Hair follicular keratinocyte (primary cell): ENCODE data around the gene ALOX12B. TPM values are rescaled to one million over a fixed set of nuclear protein-coding genes. Genes with fewer than 3 reads are reported as not detected.

Source experiments
- total RNA-seq: library from RNA; depleted of rRNA; stranded (reverse); fragments of >200 nt; gene quantifications from 2 replicates; pipeline ENCODE4 v1.2.3, GENCODE V29; 2015

The ALOX12B gene
- 0.15 and 2.7 TPM in 2 replicates for total RNA-seq

DNA sequence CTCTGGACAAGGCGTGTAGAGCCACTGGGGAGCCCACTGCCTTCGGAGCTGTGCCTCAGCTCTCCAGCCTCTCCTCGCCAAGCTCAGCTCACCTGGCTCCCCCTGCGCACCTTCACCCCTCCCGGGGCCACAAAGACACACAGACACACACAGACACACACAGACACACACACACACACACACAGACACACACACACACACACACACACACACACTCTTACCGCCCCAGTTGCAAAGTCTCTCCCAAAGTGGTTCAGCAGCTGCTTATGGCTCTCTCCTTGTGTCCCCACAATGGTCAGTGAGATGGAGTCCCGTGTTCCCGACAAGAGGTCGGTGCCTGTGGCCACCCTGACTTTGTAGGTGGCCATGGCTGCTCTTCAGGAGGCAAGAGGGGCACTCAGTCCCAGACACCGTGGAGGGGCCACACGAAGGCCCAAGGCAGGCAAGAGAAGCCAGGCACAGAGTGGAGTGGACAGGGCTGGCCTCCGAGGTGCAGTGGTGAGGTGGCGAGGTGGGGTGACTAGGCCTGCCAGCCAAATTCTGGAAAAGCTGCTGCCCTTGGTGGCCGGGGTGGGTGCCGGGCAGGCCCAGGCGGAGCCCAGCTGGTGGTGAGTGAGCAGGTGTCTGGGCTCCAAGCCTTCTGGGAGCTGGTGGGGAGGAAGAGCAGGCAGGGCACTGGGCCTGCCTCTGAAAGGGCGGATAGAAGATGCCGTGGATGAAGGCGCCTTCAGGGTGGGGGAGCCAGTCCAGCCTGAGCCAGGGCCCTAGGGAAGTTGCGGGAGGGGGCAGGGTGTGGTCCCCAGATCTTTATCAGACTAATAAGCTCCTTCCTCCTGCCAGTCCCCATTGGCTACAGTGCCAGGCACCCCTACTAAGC, at the start of gene ALOX12B:
TSS of gene ALOX12B (minus strand) at position 642 of the 877 bp plus-strand sequence. CDS start at position 368, 274 bp downstream.

GRCh38 chr17:8123695-8124349, 36.3 kb upstream of the ALOX12B start, which contains the start of gene HES7:
HES7 (minus strand) TSS chr17:8124106; CDS start chr17:8124084, 22 bp downstream.

DNA sequence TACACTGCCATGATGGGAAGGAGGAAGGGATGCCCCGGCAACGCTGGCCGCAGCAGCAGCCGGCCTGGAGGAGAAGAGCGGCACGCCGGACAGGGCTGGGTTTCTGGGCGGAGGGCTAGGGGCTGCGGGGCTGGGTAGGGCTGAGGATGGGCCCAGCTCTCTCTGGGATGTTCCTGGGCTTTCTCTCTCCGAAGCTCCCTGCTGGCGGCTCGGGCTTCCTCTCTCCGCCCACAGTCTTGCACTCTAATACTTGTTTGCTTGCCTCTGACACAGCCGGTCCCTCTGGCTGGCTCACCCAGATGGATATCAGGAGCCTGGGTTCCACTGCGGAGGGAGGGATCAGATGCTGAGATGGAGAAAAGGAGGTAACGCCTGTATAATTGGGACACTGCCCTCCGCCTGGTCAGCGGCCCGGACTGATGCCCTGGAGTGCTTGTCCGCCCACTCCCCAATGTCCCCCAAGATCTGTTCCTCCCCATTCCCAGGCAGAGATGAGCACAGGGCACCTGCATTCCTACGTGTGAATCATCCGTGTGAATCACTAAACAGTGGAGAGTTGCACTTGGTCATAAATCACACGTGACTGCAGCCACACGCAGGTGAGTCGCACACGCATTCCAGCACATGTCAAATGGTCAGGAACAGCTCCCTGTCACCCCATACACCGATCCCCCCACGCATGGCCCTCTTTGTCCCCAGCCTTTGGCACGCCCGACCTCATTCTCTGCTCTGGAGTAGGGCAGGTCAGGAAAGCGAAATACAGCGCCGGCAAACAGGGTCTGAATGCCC, 30.7 kb upstream of the ALOX12B start, which contains the start of gene ALOXE3:
TSS of gene ALOXE3 (minus strand) at position 535 of the 789 bp plus-strand sequence. CDS start at position 11, 524 bp downstream.

GRCh38 chr17:8038954-8039610, 48.4 kb downstream of the ALOX12B start, which contains the start of gene ALOX15B:
ALOX15B (plus strand) TSS chr17:8039059; CDS start chr17:8039156, 97 bp downstream.

Other genes with a start within 250 kb of the ALOX12B start
- 0.23 TPM in 1 of 2 replicates, not detected in the other for gene TMEM88, start 232.7 kb downstream of the ALOX12B start, total RNA-seq
- 70.1 and 79.4 TPM in 2 replicates for gene NAA38, start 230.2 kb downstream of the ALOX12B start, total RNA-seq
- gene CYB5D1, start 229.7 kb downstream of the ALOX12B start, total RNA-seq: 5.0 and 11.6 TPM in 2 replicates
- gene CHD3, start 198.9 kb downstream of the ALOX12B start, total RNA-seq: 52.9 and 57.0 TPM in 2 replicates
- 2.6 and 5.9 TPM in 2 replicates for gene RNF227, start 171.4 kb downstream of the ALOX12B start, total RNA-seq
- gene KCNAB3, start 157.9 kb downstream of the ALOX12B start, total RNA-seq: 0.38 and 1.3 TPM in 2 replicates
- 67.7 and 72.3 TPM in 2 replicates for gene TRAPPC1, start 155.8 kb downstream of the ALOX12B start, total RNA-seq
- 20.6 and 21.9 TPM in 2 replicates for gene CNTROB, start 155.5 kb downstream of the ALOX12B start, total RNA-seq
- 0.04 and 0.16 TPM in 2 replicates for gene GUCY2D, start 85.1 kb downstream of the ALOX12B start, total RNA-seq
- 27.2 and 84.0 TPM in 2 replicates for gene ALOX15B, start 48.7 kb downstream of the ALOX12B start, total RNA-seq
- gene ALOXE3, start 30.8 kb upstream of the ALOX12B start, total RNA-seq: 1.0 and 8.8 TPM in 2 replicates
- gene HES7, start 36.4 kb upstream of the ALOX12B start, total RNA-seq: 0.80 and 1.2 TPM in 2 replicates
- 33.2 and 39.7 TPM in 2 replicates for gene PER1, start 64.7 kb upstream of the ALOX12B start, total RNA-seq
- gene VAMP2, start 75.2 kb upstream of the ALOX12B start, total RNA-seq: 5.6 and 11.3 TPM in 2 replicates
- gene TMEM107, start 88.7 kb upstream of the ALOX12B start, total RNA-seq: 39.0 and 47.1 TPM in 2 replicates
- gene BORCS6, start 102.5 kb upstream of the ALOX12B start, total RNA-seq: 13.7 and 14.4 TPM in 2 replicates
- 21.2 and 98.5 TPM in 2 replicates for gene AURKB, start 122.9 kb upstream of the ALOX12B start, total RNA-seq
- 6.6 and 8.0 TPM in 2 replicates for gene CTC1, start 160.3 kb upstream of the ALOX12B start, total RNA-seq
- 17.4 and 30.5 TPM in 2 replicates for gene PFAS, start 161.6 kb upstream of the ALOX12B start, total RNA-seq
- 25.0 and 37.2 TPM in 2 replicates for gene RANGRF, start 201.0 kb upstream of the ALOX12B start, total RNA-seq
- 0.08 and 1.3 TPM in 2 replicates for gene SLC25A35, start 207.7 kb upstream of the ALOX12B start, total RNA-seq
- not detected in 2 replicates for gene ARHGEF15, start 222.5 kb upstream of the ALOX12B start, total RNA-seq